Skin epidermis (tissue), 12 donors: ENCODE measurements around the gene TP53BP2.
"Not testable (repeated sequence)": the region's sequence is repeated elsewhere in the genome, so short reads cannot be mapped to it uniquely, and the experiment has no call there.

Experiments used
- H3K27ac ChIP-seq, 21 experiments: fragments of 200-600 bp; sonication (generic) in 11 of 21; one replicate each; pipeline ENCODE4 v1.5.0; 2020; ENCODE audit warnings: mild to moderate bottlenecking in 3 of 21, inconsistent platforms in 2 of 21, moderate library complexity in 2 of 21
- H3K4me3 ChIP-seq, 7 experiments: fragments of 200-600 bp; sonication (generic) in 2 of 7; one replicate each; pipeline ENCODE4 v1.5.0; 2020; ENCODE audit warnings: inconsistent platforms in 2 of 7, mild to moderate bottlenecking in 2 of 7, moderate library complexity in 1 of 7

Gene TP53BP2

GRCh38 chr1:223813645-223814044 lies 32.1 kb downstream of the TP53BP2 start:
- Histone ChIP-seq H3K27ac (peak overlapping the region in 1 of 21 experiments; percentile 17), H3K4me3 (no peak overlapping the region)

DNA sequence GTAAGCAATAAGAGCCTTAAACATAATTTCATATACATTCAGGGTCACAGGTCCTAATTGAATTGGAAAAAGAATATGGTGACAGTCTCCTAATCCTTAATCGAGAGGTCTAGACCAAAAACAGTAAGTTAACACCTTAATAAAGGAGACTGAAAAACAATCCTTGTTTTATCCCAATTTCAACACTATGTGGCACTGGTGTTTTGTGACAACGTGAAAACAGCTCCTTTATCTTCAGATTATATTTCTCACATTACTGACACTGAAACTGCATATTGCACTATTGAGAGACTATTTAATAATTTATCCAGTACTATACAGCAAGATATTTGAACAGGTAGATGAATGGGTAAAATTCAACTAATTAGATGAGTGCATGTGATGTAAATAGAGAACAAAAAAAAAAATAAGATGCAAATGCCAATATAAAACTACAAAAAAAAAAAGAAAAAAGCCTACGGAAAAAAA lies 34.1 kb downstream of the TP53BP2 start:
- no peak overlapping the region for H3K27ac ChIP-seq
- no peak overlapping the region for H3K4me3 ChIP-seq

GRCh38 chr1:223810586-223810985 lies 35.2 kb downstream of the TP53BP2 start:
- peak overlapping the region in 1 of 21 experiments; percentile 32 for H3K27ac ChIP-seq
- no peak overlapping the region for H3K4me3 ChIP-seq

- not testable (repeated sequence) for H3K4me3 ChIP-seq
- peak overlapping the region in 1 of 21 experiments; percentile 2 for H3K27ac ChIP-seq
Measured at GRCh38 chr1:223809905-223810304, 35.8 kb downstream of the TP53BP2 start.

DNA sequence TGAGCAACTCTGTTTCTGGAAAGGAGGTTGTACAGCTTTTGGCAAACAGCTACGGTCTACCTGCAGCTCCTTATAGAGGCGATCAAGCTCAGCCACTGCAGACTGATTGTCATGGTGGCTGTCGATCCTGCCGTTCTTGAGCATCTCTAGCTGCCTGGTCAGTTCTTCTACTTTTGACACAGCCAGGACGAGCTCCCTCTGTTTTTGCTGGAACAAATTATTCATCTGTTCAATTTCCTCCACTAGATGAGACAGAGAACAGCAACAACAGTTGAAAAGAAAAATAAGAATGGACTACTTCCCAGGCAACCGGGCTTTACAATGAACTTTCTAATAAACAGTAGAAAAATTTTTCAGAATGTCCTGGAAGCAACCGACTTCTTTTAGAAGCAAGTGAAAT lies 42.5 kb downstream of the TP53BP2 start:
- Histone ChIP-seq H3K27ac (no peak overlapping the region), H3K4me3 (no peak overlapping the region)

DNA sequence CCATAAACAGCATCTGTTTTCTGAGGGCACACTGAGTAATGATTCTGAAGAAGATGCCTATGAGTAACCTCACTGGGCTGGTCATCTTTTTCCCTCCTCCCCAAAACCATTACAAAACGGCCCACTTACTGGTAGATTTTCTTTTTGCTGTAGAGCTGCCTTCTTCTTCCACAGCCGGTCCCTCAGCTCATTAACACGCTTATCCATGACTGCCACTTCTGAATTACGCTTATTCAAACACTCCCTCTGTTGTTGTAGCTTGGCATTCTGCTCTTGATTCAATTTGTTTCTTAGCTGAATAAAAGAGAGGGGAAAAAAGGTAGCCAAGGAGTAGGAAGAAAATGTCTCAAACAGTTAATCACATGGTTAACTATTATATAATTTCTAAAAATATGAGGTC lies 43.1 kb downstream of the TP53BP2 start:
- H3K4me3 ChIP-seq, result no peak overlapping the region
- H3K27ac ChIP-seq, result no peak overlapping the region

GRCh38 chr1:223802032-223802431 lies 43.7 kb downstream of the TP53BP2 start:
- no peak overlapping the region for H3K4me3 ChIP-seq
- no peak overlapping the region for H3K27ac ChIP-seq

- no peak overlapping the region for H3K27ac ChIP-seq
- no peak overlapping the region for H3K4me3 ChIP-seq
Measured at GRCh38 chr1:223796210-223796609, 49.5 kb downstream of the TP53BP2 start.

DNA sequence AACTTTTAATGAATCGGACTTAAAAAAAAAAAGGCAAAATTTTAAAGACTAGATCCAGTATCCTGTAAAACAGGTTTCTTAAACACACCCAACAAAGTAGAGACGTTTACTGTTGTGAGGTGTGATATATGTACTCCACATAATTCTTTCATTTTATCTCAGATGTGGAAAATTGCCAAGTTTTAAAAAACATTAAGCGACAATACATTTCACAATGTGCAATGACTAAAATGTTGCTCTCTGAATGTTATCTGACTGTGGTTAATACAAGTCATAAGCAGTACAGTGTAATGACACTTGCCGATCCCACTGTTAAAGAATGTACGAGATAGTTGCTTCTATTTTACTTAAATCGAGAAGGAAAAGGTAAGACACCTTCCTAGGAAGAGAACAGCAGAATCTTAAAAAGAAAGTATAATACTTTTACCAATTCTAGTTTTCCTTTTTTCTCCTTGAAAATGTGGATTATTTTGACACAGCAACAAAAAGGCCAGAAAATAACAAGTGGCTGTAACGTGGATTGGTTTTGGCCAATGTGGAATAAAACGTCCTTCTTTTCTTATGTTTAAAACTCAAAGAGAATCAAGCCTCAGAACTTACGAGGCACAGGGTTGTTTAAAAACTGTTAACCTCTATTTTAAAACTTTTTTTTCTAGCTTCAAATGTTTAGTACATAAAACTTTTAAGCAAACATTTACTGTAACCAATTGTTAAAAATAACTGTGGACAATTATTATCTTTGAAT lies 51.4 kb downstream of the TP53BP2 start:
- H3K4me3 ChIP-seq, result no peak overlapping the region
- H3K27ac ChIP-seq, result no peak overlapping the region

DNA sequence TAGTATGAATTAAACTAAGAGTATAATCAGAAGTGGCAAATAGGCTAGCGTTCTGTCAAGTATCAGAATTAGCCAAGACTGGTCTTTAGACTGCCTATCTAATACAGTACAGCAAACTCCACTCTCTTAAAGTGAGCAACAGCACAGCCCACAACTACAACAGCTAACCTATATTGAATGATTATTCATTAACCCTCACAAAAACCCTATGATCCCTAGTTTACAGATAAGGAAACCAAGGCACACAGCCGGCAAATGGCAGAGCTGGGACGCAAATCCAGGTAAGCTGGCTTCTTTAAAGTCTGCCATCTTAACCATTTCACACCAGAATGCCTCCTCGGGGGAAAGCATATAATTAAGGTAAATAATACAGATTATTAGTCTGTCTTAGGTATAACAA lies 52.0 kb downstream of the TP53BP2 start:
- no peak overlapping the region for H3K27ac ChIP-seq
- no peak overlapping the region for H3K4me3 ChIP-seq

DNA sequence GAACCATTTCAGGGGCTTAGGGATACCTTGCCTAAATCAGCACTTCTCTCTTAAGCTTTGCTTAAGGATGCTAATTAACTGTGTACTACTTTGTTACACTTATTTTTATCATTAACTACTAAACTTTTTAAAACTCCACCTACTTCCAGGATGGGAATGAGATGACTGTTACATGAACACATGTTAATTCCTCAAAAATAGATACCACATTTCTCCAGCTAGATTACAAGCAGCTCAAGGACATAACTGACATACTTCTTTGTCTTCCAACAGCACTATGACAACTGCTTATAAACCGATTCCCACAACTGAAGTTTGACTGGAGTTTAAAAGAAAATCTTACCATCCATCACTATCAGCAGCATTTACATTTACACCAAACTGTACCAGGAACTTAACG lies 53.7 kb downstream of the TP53BP2 start:
- Histone ChIP-seq H3K27ac (no peak overlapping the region), H3K4me3 (no peak overlapping the region)

DNA sequence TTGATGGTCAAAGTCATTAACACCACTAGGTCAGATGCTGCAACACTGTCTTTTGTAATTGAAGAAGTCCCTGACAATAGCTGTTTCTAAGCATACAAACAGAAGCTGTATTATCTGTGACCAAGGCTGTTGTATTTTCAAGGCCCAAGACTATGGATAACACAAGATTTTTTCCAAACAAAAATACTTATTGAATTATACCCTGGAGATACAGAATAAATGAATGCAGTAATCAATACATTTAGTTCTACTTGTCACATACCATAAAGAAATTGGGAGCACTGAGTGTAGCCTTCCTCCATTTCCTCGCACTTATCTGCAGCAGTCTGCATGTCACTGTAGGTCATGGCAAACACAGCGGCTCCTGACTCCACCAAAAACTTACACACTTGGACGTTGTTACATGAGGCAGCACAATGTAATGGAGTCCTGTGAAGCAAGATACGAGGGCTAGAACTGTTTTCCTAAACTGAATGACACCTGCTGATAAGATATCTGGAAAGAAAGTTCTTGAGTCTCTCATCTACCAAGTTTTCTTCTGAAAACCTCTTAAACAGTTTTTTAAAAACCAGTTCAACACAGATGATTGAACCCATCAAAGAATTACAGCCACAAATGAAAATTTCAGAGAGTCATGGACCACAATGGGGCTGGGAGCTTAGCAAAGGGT lies 56.9 kb downstream of the TP53BP2 start:
- Histone ChIP-seq H3K4me3 (no peak overlapping the region), H3K27ac (no peak overlapping the region)

DNA sequence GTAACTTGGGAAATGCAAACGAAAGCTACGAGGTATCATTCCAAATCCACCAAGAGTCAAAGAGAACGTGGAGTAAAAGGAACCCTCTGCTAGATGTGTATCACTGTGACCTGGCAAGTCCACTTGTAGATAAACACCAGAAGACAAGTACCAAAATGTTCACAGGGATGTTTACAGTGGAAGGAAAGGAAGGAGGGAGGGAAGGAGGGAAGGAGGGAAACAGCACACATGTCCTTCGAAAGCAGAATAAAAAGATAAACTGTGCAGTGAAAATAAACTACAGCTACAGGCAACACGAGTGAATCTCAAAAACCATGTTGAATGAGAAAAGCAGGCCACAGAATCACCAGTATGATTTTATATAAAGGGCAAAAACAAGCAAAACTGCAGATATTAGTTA lies 59.9 kb downstream of the TP53BP2 start:
- no peak overlapping the region for H3K4me3 ChIP-seq
- no peak overlapping the region for H3K27ac ChIP-seq

DNA sequence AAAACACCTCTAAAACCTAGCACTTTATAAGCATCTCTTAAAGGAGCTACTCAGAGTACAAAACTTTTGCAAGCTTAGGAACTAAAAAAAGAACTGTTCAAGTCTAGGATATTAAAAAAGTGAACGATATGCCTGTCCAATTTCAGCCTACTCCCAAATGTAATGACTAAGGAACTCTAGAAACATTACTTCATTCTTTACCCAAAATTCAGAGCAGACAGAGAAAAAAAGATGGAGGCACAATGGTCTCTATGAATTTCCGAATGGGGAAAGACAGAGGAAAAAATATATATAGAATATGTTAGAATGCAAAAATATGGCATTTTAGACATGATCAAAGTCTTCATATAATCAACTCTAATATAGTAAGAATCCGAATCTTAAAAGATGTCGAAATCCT lies 61.2 kb downstream of the TP53BP2 start:
- no peak overlapping the region for H3K27ac ChIP-seq
- no peak overlapping the region for H3K4me3 ChIP-seq

DNA sequence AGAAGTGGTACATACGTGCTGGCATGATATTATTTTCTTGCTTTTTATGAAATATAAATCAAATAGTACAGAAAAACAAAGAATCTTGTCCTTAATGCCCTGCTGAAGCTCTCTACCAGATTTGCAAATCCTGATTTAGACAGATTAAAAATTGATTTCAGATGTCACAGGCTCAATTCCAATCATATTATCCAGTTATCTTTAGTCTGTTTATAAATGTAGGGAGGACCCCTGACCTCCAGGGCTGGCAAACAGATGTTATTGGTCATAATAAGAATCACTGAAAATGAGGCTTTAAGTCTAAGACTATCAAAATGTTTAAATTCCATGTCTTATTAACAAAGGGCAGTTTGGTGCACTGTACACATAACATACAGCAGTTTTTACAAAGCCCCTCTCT lies 62.1 kb downstream of the TP53BP2 start:
- H3K4me3 ChIP-seq, result no peak overlapping the region
- no peak overlapping the region for H3K27ac ChIP-seq

- H3K27ac ChIP-seq, result no peak overlapping the region
- no peak overlapping the region for H3K4me3 ChIP-seq
Measured at GRCh38 chr1:223780949-223781348, 64.8 kb downstream of the TP53BP2 start.

DNA sequence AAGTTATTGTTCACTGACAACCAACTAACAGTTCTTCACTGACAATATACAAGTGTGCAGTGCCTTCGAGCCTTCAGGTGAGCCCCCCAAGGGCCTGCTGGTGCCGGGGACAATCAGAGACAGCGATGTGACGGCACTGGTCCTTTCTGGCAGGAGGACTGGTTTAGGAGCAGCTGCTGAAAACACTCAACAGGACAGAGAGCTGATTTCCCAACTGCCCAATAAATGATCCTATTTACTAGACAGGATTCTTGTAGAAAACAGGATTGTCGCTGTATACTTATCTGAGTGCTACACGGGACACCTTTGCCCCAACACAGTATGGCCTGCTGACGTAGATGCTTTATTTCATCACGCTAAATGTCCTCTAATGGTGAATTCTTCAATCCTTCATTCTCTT lies 65.4 kb downstream of the TP53BP2 start:
- H3K27ac ChIP-seq, result no peak overlapping the region
- no peak overlapping the region for H3K4me3 ChIP-seq

- Histone ChIP-seq H3K4me3 (no peak overlapping the region), H3K27ac (peak overlapping the region in 2 of 21 experiments; percentile 1 to 39)
Measured at GRCh38 chr1:223776826-223777454, 68.8 kb downstream of the TP53BP2 start.

DNA sequence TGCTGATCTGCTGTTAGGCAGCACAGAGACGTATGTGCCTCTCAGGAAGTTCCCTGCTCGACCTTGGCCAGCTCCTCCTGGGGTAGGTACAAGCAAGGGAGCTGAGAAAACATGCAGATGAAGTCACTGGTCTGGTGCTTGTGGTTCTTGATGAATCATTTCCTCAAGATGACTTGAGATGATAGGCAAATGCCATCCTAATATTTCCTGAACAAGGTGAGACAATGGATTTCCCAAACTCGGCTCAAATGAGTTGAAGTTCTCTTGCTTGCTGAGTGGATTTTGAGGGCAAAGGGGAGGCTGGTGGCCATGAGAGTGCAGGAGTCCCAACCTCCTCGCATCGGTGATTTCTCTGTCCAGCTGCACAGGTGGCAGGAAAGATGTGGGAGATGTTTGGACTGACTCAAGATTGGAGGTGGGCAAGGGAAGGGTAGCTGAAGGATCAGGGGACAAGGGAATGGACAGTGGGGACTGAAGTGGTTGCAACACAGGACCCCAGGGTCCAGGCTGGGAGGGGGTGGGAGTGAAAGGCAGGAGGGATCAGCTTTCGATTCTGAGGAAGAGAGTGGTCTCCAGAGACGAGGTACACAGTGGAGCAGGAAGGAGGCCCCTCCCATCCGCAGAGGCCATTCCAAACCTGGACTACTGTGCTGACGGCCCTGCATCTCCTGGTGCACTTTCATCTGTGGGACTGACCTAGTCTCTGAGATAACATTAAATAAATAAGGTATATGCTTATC lies 69.5 kb downstream of the TP53BP2 start:
- H3K4me3 ChIP-seq, result no peak overlapping the region
- peak overlapping the region in 4 of 21 experiments; percentile 1 to 74 (median 22) for H3K27ac ChIP-seq

DNA sequence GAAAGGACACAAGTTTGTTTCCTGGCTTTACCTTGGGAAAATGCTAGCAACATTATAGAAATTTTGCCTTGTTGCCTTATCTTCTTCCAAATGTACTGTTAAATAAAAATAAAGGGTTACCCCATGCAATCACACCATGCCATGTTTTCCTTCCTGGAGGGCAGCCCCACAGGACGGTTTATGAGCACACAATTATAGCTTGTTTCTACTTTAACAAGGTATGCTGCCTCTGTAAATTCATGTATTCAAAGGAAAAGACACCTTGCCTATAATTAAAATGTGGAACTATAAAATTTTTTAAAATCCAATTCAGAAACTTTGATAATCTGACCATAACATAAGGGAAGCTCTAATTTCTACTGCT lies 70.1 kb downstream of the TP53BP2 start:
- H3K27ac ChIP-seq, result peak overlapping the region in 2 of 21 experiments; percentile 39 to 74
- H3K4me3 ChIP-seq, result no peak overlapping the region
